Measurements from ENCODE around the gene RABL2A.
"Not testable (repeated sequence)": the region's sequence is repeated elsewhere in the genome, so short reads cannot be mapped to it uniquely, and the experiment has no call there.

Gene RABL2A

DNA sequence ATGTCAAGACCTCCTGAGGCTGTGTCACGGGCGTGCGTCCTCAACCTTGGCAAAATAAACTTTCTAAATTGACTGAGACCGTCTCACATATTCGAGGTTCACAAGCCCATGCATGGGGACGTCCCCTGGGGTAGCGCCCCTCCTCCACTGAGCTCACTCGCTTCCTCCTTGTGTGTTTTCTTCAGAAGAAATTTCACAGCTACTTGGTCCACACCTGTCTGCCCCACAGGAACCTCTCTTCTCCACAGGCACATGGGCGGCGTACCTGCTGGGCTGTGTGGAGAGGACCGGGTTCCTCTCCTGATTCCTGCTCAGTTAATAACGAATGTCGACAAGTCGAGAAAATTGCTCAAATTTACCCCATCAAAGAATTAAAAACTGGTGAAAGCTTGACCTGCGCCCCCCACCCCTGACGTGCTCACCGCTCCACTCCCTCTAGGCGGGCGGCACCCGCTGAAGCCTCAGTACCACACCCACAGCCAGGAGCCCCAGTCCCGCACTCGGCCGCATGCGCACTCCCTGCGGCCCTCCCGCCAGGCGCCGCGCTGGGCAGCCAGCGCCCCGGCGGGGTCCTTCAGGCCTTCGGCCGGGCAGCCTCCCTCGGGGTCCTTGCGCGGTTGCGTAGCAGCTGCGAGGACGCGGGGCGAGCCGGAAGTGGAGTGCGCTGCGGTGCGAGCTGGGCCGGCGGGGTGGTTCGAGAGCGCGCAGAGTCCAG, at the start of gene RABL2A:
Gene RABL2A (plus strand): TSS at position 651 of the 715 bp plus-strand sequence. CDS start 1,341 bp downstream, outside the sequence.
- DNase-seq (ENCODE audit: low read depth) = peak; percentile 88
- peak within 1 kb of the TSS; percentile 62 for H3K4me3 ChIP-seq (ENCODE audit: low read depth, low read length)

- not testable (repeated sequence) for H3K4me3 ChIP-seq (ENCODE audit: low read depth, low read length); DNase-seq (ENCODE audit: low read depth)
Measured at GRCh38 chr2:113578508-113578907, 48.6 kb upstream of the RABL2A start.

- not testable (repeated sequence) for DNase-seq (ENCODE audit: low read depth); H3K4me3 ChIP-seq (ENCODE audit: low read depth, low read length)
Measured at GRCh38 chr2:113582473-113582872, 44.6 kb upstream of the RABL2A start.

DNA sequence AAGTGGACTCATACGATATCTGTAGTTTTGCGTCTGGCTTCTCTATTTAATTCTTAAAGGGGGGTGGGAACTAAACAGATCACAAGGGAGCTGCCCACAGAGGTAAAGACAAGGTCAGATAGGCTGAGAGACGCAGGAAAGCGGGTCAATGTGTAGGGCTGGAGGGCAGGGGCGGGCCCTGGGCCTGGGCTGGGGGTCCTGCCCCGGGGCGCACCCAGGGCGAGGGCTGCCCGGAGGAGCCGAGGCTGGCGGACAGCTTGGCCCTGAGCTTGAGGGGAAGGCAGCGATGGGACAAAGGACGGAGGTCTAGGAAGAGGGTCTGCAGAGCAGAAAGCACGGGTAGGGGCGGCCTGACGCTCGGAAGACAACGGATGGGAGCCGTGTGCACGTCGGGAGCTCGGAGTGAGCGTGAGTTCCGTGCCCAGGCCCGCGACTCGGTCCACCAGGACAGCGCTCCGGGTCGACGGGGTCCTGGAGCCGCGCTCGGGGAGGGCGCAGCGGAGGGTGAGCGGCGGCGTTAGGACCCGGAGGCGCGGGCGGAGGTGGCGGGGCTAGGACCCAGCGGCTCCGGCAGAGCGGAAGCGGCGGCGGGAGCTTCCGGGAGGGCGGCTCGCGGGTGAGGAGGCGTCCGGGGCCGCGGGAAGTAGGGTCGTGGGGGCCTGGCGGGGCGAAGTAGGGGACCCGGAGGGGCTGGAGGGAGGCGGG, 43.4 kb upstream of the RABL2A start:
- H3K4me3 ChIP-seq (ENCODE audit: low read depth, low read length) = peak overlapping the region; percentile 72
- peak; percentile 86 for DNase-seq (ENCODE audit: low read depth)

GRCh38 chr2:113584311-113585092, 42.6 kb upstream of the RABL2A start:
- peak overlapping the region; percentile 68 for H3K4me3 ChIP-seq (ENCODE audit: low read depth, low read length)
- not testable (repeated sequence) for DNase-seq (ENCODE audit: low read depth)

DNA sequence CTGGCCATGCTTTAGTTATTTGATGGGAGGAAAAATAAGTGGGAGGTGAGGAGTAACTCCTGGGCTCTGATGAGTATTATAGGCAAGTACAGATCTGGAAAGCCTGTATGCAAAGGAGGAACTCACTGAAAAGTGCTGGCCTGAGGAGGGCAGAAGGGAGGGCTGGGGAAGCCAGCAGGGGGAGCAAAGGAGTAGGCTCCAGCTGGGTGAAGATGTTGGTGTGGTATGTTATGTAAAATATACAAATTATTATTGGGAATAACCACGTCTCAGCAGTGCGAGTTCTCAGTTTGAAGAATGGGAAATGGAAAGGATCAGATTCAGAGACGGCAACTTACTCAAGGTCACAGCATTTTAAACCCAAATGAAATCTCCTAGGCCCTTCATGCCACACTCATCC, 39.9 kb upstream of the RABL2A start:
- TF ChIP-seq, protein P1, sequence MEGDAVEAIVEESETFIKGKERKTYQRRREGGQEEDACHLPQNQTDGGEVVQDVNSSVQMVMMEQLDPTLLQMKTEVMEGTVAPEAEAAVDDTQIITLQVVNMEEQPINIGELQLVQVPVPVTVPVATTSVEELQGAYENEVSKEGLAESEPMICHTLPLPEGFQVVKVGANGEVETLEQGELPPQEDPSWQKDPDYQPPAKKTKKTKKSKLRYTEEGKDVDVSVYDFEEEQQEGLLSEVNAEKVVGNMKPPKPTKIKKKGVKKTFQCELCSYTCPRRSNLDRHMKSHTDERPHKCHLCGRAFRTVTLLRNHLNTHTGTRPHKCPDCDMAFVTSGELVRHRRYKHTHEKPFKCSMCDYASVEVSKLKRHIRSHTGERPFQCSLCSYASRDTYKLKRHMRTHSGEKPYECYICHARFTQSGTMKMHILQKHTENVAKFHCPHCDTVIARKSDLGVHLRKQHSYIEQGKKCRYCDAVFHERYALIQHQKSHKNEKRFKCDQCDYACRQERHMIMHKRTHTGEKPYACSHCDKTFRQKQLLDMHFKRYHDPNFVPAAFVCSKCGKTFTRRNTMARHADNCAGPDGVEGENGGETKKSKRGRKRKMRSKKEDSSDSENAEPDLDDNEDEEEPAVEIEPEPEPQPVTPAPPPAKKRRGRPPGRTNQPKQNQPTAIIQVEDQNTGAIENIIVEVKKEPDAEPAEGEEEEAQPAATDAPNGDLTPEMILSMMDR (IDR thresholded peaks at IDR 0.05; ENCODE audit: insufficient read depth, low read depth, low read length, missing control alignments) = peak; percentile 47
- DNase-seq (ENCODE audit: low read depth) = peak; percentile 41
- H3K4me3 ChIP-seq (ENCODE audit: low read depth, low read length) = not testable (repeated sequence)

- not testable (repeated sequence) for H3K4me3 ChIP-seq (ENCODE audit: low read depth, low read length)
Measured at GRCh38 chr2:113589591-113589990, 37.5 kb upstream of the RABL2A start.

DNA sequence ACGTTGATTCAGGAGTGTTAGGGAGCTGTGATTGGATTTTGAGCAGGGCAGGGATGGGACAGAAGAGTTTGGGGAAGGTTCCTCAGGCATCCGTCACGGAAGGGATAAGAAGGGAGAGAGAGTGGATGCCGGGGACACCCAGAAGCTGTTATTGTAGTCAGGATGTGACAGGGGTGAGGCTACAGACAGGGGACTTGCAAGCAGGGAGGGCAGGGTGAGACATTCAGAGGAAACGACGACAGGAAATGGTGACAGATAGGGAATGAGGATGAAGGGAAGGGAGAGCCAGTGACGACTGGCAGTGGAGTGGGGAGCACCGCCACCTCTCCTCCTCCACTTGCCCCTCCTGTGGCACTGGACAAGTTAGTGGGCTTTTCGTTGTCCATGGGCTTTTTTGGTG, 35.1 kb upstream of the RABL2A start:
- DNase-seq (ENCODE audit: low read depth); H3K4me3 ChIP-seq (ENCODE audit: low read depth, low read length): not testable (repeated sequence)

More at GRCh38 chr2:113589591-113589990, 37.5 kb upstream of the RABL2A start:
- not testable (repeated sequence) for DNase-seq (ENCODE audit: low read depth)

- DNase-seq (ENCODE audit: low read depth); H3K4me3 ChIP-seq (ENCODE audit: low read depth, low read length): not testable (repeated sequence)
Measured at GRCh38 chr2:113593280-113593679, 33.8 kb upstream of the RABL2A start.

DNA sequence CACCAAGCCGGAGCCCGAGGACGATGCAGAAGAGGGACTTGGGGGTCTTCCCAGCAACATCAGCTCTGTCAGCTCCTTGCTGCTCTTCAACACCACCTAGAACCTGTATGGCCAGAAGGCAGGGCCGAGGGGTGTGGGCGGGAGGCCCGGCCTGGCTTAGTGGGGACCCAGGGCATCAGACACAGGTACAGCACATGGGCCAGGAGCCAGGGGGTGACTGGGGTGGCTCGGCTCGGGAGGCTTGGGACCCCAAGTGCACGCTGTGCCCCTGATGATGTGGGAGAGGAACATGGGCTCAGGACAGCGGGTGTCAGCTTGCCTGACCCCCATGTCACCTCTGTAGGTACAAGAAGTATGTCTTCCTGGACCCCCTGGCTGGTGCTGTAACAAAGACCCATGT, 31.3 kb upstream of the RABL2A start:
- not testable (repeated sequence) for DNase-seq (ENCODE audit: low read depth); H3K4me3 ChIP-seq (ENCODE audit: low read depth, low read length)

DNA sequence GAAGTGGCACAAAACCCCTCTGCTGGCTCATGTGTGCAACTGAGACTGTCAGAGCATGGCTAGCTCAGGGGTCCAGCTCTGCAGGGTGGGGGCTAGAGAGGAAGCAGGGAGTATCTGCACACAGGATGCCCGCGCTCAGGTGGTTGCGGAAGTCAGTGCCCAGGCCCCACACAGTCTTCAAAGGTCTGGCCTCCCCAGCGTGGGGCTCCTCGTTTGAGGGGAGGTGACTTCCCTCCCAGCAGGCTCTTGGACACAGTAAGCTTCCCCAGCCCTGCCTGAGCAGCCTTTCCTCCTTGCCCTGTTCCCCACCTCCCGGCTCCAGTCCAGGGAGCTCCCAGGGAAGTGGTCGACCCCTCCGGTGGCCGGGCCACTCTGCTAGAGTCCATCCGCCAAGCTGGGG, 29.9 kb upstream of the RABL2A start:
- not testable (repeated sequence) for H3K4me3 ChIP-seq (ENCODE audit: low read depth, low read length); DNase-seq (ENCODE audit: low read depth)

- H3K4me3 ChIP-seq (ENCODE audit: low read depth, low read length); DNase-seq (ENCODE audit: low read depth): not testable (repeated sequence)
Measured at GRCh38 chr2:113597572-113597971, 29.5 kb upstream of the RABL2A start.

DNA sequence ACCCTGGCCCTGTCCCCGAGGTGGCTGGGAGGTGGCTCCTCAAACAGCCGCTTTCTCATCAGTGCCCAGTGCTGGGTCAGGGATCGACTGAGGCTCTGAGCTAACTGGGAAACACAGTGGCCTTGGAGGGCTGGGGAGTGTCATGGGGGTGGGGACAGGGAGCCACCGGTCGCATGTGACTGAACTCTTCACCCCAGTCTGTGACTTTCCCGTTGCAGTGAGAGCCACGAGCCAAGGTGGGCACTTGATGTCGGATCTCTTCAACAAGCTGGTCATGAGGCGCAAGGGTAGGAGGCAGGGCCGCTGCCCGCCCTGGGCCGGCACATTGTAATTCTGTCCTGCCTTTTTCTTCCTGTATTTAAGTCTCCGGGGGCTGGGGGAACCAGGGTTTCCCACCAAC, 28.9 kb upstream of the RABL2A start:
- not testable (repeated sequence) for DNase-seq (ENCODE audit: low read depth); H3K4me3 ChIP-seq (ENCODE audit: low read depth, low read length)

DNA sequence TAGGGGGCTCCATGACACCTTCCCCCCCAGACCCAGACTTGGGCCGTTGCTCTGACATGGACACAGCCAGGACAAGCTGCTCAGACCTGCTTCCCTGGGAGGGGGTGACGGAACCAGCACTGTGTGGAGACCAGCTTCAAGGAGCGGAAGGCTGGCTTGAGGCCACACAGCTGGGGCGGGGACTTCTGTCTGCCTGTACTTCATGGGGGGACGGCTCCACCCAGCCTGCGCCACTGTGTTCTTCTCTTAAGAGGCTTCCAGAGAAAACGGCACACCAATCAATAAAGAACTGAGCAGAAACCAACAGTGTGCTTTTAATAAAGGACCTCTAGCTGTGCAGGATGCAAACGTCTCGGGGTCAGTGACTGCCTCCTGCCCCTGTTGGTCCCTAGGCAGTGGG, 28.3 kb upstream of the RABL2A start:
- H3K4me3 ChIP-seq (ENCODE audit: low read depth, low read length); DNase-seq (ENCODE audit: low read depth): not testable (repeated sequence)

- not testable (repeated sequence) for DNase-seq (ENCODE audit: low read depth); H3K4me3 ChIP-seq (ENCODE audit: low read depth, low read length)
Measured at GRCh38 chr2:113599208-113599607, 27.9 kb upstream of the RABL2A start.

Measured in GM12865 (cell line).